GM23338 (cell line): Measurements from ENCODE around the gene FGF16. TPM values are rescaled to one million over a fixed set of nuclear protein-coding genes. Genes with fewer than 3 reads are reported as not detected.

ENCODE experiments used
- ATAC-seq: fragments of 200-7000 bp; cut with Tn5 transposase; 3 replicates; pipeline ENCODE4 v1.9.1; 2020
- DNase-seq: peaks from one replicate; pipeline ENCODE4 v3.0.0-alpha.2; 2015; ENCODE audit warnings: low spot score
- H2AFZ ChIP-seq: fragments of 200-600 bp; sonication (generic); 2 replicates; pipeline ENCODE4 v1.8.0; 2016; ENCODE audit warnings: antibody characterized with exemption, mild to moderate bottlenecking, moderate library complexity
- H3F3A ChIP-seq: fragments of 200-600 bp; sonication (generic); replicated peaks from 2 replicates; pipeline ENCODE4 v1.8.0; 2017; ENCODE audit warnings: antibody characterized with exemption, mixed run types, low read depth
- H3K27ac ChIP-seq: fragments of 200-600 bp; sonication (generic); 2 replicates; pipeline ENCODE4 v1.6.1; 2016; ENCODE audit warnings: low read depth
- H3K27me3 ChIP-seq: fragments of 200-600 bp; sonication (generic); 2 replicates; pipeline ENCODE4 v1.8.0; 2016; ENCODE audit warnings: mild to moderate bottlenecking, mixed run types, moderate library complexity; ENCODE audit not compliant: insufficient read depth
- H3K36me3 ChIP-seq: fragments of 200-600 bp; sonication (generic); 2 replicates; pipeline ENCODE4 v1.8.0; 2016; ENCODE audit warnings: mild to moderate bottlenecking; ENCODE audit not compliant: insufficient read depth
- H3K4me1 ChIP-seq: fragments of 200-600 bp; sonication (generic); 2 replicates; pipeline ENCODE4 v1.8.0; 2016; ENCODE audit warnings: mild to moderate bottlenecking, moderate library complexity; ENCODE audit not compliant: insufficient read depth
- H3K4me2 ChIP-seq: fragments of 200-600 bp; sonication (generic); 2 replicates; pipeline ENCODE4 v1.7.1; 2017; ENCODE audit warnings: mixed run types
- H3K4me3 ChIP-seq: fragments of 200-600 bp; sonication (generic); 2 replicates; pipeline ENCODE4 v1.6.1; 2016; ENCODE audit warnings: mixed run types
- H3K79me2 ChIP-seq: fragments of 200-600 bp; sonication (generic); replicated peaks from 2 replicates; pipeline ENCODE4 v1.8.0; 2017; ENCODE audit warnings: mild to moderate bottlenecking; ENCODE audit not compliant: insufficient read depth
- H3K9me2 ChIP-seq: fragments of 200-600 bp; sonication (generic); 2 replicates; pipeline ENCODE4 v1.8.0; 2017; ENCODE audit not compliant: insufficient read depth
- H4K20me1 ChIP-seq: fragments of 200-600 bp; sonication (generic); replicated peaks from 2 replicates; pipeline ENCODE4 v1.8.0; 2017; ENCODE audit warnings: mild to moderate bottlenecking; ENCODE audit not compliant: insufficient read depth
- H3K27ac Mint-ChIP-seq: 2 replicates; pipeline ENCODE4 v1.8.0; 2020; ENCODE audit warnings: inconsistent platforms, mild to moderate bottlenecking, moderate library complexity, mixed read lengths
- H3K27me3 Mint-ChIP-seq: 3 replicates; pipeline ENCODE4 v1.8.0; 2022; ENCODE audit warnings: low read depth, mild to moderate bottlenecking, moderate library complexity, mixed read lengths, inconsistent platforms; ENCODE audit not compliant: insufficient read depth, poor library complexity
- H3K36me3 Mint-ChIP-seq: 3 replicates; pipeline ENCODE4 v1.8.0; 2021; ENCODE audit warnings: low read depth, mild to moderate bottlenecking, inconsistent platforms, moderate library complexity, mixed read lengths
- H3K4me1 Mint-ChIP-seq: 3 replicates; pipeline ENCODE4 v1.8.0; 2020; ENCODE audit warnings: mild to moderate bottlenecking, inconsistent platforms, mixed read lengths
- H3K4me3 Mint-ChIP-seq: 3 replicates; pipeline ENCODE4 v1.8.0; 2021; ENCODE audit warnings: moderate library complexity, mild to moderate bottlenecking, inconsistent platforms, mixed read lengths
- H3K9me3 Mint-ChIP-seq: 3 replicates; pipeline ENCODE4 v1.8.0; 2020; ENCODE audit warnings: moderate library complexity, mild to moderate bottlenecking, inconsistent platforms, mixed read lengths
- CREB1 ChIP-seq: fragments of 250-450 bp; sonication (Bioruptor Pico); IDR thresholded peaks from 2 replicates; pipeline ENCODE4 v1.5.0; 2020; ENCODE audit warnings: low read depth, mild to moderate bottlenecking, moderate library complexity
- CTCF ChIP-seq, 2 experiments: fragments of 200-600 bp in 1 of 2; sonication (generic) in 1 of 2; conservative IDR thresholded peaks; 2 replicates each; pipeline versions ENCODE4 v1.5.1 to v1.6.1; 2016 to 2017; ENCODE audit warnings: antibody characterized with exemption in 2 of 2, low read depth in 2 of 2, mild to moderate bottlenecking in 2 of 2, moderate library complexity in 1 of 2
- ETS1 ChIP-seq: IDR thresholded peaks from 2 replicates; pipeline ENCODE4 v1.6.1; 2016; ENCODE audit warnings: antibody characterized with exemption
- EZH2phosphoT487 ChIP-seq: fragments of 200-600 bp; sonication (generic); IDR thresholded peaks from one replicate; pipeline ENCODE4 v1.8.1; 2018; ENCODE audit warnings: antibody characterized with exemption; ENCODE audit not compliant: unreplicated experiment
- JUNB ChIP-seq: IDR thresholded peaks from one replicate; pipeline ENCODE4 v1.6.1; 2016; ENCODE audit warnings: antibody characterized with exemption; ENCODE audit not compliant: unreplicated experiment
- NANOG ChIP-seq: IDR thresholded peaks from 2 replicates; pipeline ENCODE4 v1.6.1; 2016; ENCODE audit warnings: antibody characterized with exemption, borderline replicate concordance
- POLR2AphosphoS5 ChIP-seq: IDR thresholded peaks from 2 replicates; pipeline ENCODE4 v1.6.1; 2016; ENCODE audit warnings: antibody characterized with exemption, low read depth
- REST ChIP-seq: IDR thresholded peaks from one replicate; pipeline ENCODE4 v1.6.1; 2018; ENCODE audit warnings: antibody characterized with exemption; ENCODE audit not compliant: unreplicated experiment
- ZNF114 ChIP-seq: fragments of 250-450 bp; sonication (Bioruptor Pico); IDR thresholded peaks from 2 replicates; pipeline ENCODE4 v1.5.0; 2020; ENCODE audit warnings: mild to moderate bottlenecking, moderate library complexity
- ZNF331 ChIP-seq: fragments of 250-450 bp; sonication (Bioruptor Pico); IDR thresholded peaks from 2 replicates; pipeline ENCODE4 v1.5.0; 2020; ENCODE audit warnings: low read depth, mild to moderate bottlenecking, moderate library complexity
- ZNF462 ChIP-seq: fragments of 250-450 bp; sonication (Bioruptor Pico); IDR thresholded peaks from 2 replicates; pipeline ENCODE4 v1.5.0; 2020; ENCODE audit warnings: mild to moderate bottlenecking, moderate library complexity
- polyA plus RNA-seq: library from polyadenylated mRNA; unstranded; fragments of >200 nt; fragmentation: Nextera tagmentation; extraction: Ambion mirVana; gene quantifications from 2 replicates; pipeline ENCODE4 v1.2.1, GENCODE V29; 2016
- total RNA-seq: library from RNA; depleted of rRNA; stranded (reverse); fragments of >200 nt; shearing (Covaris generic); gene quantifications from 2 replicates; pipeline ENCODE4 v1.2.3, GENCODE V29; 2014

Gene FGF16
- total and polyA plus RNA-seq, 2 experiments from 2014 or later = 1.6 to 2.3 TPM

- no peak for TF ChIP-seq ETS1
- TF ChIP-seq ZNF462 (CRISPR knock-in tag) = no peak
- TF ChIP-seq NANOG = no peak
Measured at GRCh38 chrX:77427611-77428010, 19.6 kb upstream of the FGF16 start (continued).

- H3K9me2 ChIP-seq = no peaks in the 10 kb centered on the region
- H3K27ac Mint-ChIP-seq = no peak overlapping the region
- H3K27me3 ChIP-seq = no peaks in the 10 kb centered on the region
- no peaks in the 10 kb centered on the region for H3F3A ChIP-seq
- H3K27me3 Mint-ChIP-seq = no peaks in the 10 kb centered on the region
- H2AFZ ChIP-seq = no peak overlapping the region
- H3K4me3 Mint-ChIP-seq = no peak overlapping the region
- no peaks in the 10 kb centered on the region for H3K36me3 ChIP-seq
- peaks cover 15% of the 10 kb centered on the region; the same call in 2 of the 3 replicates for H3K4me1 Mint-ChIP-seq
- DNase-seq (no peak), ATAC-seq (no peak)
- no peaks in the 10 kb centered on the region for H3K79me2 ChIP-seq
- H3K9me3 Mint-ChIP-seq = no peaks in the 10 kb centered on the region
- H3K27ac ChIP-seq = no peak overlapping the region
- H3K4me2 ChIP-seq = no peak overlapping the region
- H4K20me1 ChIP-seq = no peaks in the 10 kb centered on the region
- no peak for TF ChIP-seq ZNF331 (CRISPR knock-in tag)
- no peak for TF ChIP-seq CREB1 (CRISPR knock-in tag)
- no peak for TF ChIP-seq ETS1
- no peak for TF ChIP-seq NANOG
- TF ChIP-seq JUNB = no peak
- TF ChIP-seq POLR2AphosphoS5 = no peak
- no peak for TF ChIP-seq EZH2phosphoT487
- no peak for TF ChIP-seq REST
- TF ChIP-seq ZNF114 (CRISPR knock-in tag) = no peak
- TF ChIP-seq CTCF (conservative IDR thresholded peaks at IDR 0.05; ENCODE audit: low read depth in 2 of 2) = no peak
- no peak overlapping the region for H3K4me3 ChIP-seq
- no peaks in the 10 kb centered on the region for H3K36me3 Mint-ChIP-seq
- peaks cover 13% of the 10 kb centered on the region for H3K4me1 ChIP-seq
Measured at GRCh38 chrX:77428551-77428950, 18.6 kb upstream of the FGF16 start.
